ENCODE measurements around the gene EFHD2.
"Not testable (repeated sequence)": the region's sequence is repeated elsewhere in the genome, so short reads cannot be mapped to it uniquely, and the experiment has no call there.

EFHD2 gene

DNA sequence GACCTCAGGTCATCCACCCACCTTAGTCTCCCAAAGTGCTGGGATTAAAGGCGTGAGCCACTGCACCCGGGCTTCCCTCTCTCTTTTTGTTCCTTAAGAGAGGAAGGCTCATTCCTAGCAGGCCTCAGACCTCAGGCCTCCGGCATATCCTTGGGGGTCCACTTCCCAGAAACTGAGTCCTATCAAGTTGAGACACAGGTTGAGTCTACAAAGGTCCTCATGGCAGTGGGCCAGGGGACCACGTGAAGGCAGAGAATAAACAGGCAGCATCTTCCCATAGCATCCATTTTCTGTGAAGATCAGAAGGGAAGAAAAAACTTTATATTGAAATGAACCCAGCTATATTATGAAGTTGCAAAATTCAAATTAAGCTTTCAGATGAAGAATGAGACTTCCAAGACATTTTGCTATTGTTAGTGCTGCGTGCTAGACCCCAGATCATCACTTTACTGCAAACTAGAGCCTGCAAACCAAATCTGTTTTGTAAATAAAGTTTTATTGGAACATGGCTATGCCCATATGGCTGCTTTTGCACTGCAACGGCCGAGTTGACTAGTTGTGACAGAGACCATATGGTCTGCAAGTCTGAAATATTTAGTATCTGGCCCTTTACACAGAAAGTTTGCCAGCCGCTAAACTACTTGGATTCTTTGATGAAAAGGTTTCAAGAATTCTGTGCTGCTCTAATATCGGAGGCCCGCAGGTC is 43.3 kb downstream of the EFHD2 start:
- TF ChIP-seq, protein P1, sequence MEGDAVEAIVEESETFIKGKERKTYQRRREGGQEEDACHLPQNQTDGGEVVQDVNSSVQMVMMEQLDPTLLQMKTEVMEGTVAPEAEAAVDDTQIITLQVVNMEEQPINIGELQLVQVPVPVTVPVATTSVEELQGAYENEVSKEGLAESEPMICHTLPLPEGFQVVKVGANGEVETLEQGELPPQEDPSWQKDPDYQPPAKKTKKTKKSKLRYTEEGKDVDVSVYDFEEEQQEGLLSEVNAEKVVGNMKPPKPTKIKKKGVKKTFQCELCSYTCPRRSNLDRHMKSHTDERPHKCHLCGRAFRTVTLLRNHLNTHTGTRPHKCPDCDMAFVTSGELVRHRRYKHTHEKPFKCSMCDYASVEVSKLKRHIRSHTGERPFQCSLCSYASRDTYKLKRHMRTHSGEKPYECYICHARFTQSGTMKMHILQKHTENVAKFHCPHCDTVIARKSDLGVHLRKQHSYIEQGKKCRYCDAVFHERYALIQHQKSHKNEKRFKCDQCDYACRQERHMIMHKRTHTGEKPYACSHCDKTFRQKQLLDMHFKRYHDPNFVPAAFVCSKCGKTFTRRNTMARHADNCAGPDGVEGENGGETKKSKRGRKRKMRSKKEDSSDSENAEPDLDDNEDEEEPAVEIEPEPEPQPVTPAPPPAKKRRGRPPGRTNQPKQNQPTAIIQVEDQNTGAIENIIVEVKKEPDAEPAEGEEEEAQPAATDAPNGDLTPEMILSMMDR (IDR thresholded peaks at IDR 0.05; ENCODE audit: control insufficient read depth, extremely low read depth, insufficient read depth), result no peak
- DNase-seq (ENCODE audit: low read depth), result no peak

DNA sequence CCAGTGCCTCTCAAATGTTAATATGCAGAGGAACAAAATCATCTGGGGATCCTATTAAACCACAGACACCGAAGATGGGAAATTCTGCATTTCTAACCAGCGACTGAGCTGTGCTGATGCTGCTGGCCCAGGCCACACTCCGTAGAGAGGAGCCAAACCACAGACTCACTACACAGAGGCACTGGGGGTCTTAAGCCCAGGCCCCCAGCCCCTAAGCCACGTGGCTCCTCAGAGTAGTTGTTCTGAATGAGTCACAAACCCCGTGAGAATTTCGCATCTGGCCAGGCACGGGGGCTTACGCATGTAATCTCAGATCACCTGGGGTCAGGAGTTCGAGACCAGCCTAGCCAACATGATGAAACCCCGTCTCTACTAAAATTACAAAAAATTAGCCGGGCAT is 44.0 kb downstream of the EFHD2 start:
- H3K4me3 ChIP-seq (ENCODE audit: low read depth, low read length), result no peak overlapping the region
- DNase-seq (ENCODE audit: low read depth), result no peak
- TF ChIP-seq, protein P1 (IDR thresholded peaks at IDR 0.05; ENCODE audit: control insufficient read depth, extremely low read depth, insufficient read depth), result no peak

More for the DNA sequence above, 43.3 kb downstream of the EFHD2 start:
- no peak overlapping the region for H3K4me3 ChIP-seq (ENCODE audit: low read depth, low read length)

DNA sequence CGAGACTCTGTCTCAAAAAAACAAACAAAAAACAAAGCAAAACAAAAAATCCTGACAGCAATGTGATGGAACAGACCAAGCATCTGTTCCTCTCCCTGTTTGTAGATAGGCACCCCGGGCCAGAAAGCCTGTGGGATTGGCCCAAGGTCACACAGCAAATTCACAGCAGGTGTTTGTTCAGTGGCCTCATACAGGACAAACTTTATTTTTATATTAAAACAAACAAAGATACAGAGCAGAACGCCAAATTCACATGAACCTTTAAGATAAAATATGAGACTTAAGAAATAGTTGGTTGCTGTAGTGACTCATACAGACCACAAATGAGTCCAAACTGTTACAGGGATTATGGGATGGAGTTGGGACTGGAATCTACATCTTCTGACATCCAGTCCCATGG is 44.6 kb downstream of the EFHD2 start:
- TF ChIP-seq, protein P1 (IDR thresholded peaks at IDR 0.05; ENCODE audit: control insufficient read depth, extremely low read depth, insufficient read depth), result no peak
- no peak for DNase-seq (ENCODE audit: low read depth)
- H3K4me3 ChIP-seq (ENCODE audit: low read depth, low read length), result no peak overlapping the region

DNA sequence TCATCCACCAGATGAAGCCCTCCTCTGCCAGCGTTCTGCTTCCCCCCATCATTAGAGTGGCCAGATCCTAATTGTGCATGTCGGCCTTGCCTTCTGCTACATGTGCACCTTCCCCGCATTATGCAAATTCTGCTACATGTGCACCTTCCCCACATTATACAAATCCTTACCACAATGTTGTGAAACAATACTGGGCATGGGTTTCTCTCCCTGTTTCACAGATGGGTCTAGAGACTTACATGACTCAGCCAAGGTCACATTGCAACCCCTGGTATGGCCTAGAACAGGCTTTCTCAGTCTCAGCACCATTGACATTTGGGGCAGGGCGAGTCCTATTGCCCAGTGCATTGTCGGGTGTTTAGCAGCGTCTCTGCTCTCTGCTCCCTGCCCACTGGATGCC is 45.8 kb downstream of the EFHD2 start:
- DNase-seq (ENCODE audit: low read depth), result no peak
- TF ChIP-seq, protein P1 (IDR thresholded peaks at IDR 0.05; ENCODE audit: control insufficient read depth, extremely low read depth, insufficient read depth), result no peak
- H3K4me3 ChIP-seq (ENCODE audit: low read depth, low read length), result no peak overlapping the region

DNA sequence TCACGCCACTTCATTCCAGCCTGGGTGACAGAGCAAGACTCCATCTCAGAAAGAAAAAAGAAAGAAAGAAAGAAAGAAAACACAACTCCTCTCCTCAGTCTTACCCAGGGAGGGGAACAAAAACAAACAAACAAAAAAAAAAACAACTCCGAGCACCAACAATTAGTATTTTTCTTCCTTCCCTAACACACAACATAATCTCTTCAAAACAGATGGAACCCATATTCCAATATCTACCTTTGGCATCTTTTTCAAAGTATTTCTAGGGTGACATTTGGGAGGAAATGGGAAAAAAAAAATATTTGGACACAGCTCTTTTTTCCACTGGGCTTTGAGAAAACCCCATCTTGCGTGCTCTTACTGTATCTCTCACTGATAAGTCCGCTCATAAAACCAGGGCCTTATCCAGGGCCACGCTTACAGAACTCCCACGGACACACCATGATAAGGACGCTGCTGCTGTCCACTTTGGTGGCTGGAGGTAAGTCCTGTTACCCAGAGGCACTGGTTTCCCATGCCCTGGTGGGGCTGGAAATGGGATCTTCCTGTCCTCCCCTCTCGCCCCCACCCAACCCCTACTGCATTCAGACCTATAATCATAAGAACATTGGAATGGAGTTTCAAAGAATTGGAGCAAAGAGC is 46.7 kb downstream of the EFHD2 start, which contains the start of gene CELA2A:
Gene CELA2A (plus strand): TSS at position 420 of the 642 bp plus-strand sequence. CDS start 22 bp downstream, at position 442.
- no peak for DNase-seq (ENCODE audit: low read depth)
- TF ChIP-seq, protein P1 (IDR thresholded peaks at IDR 0.05; ENCODE audit: control insufficient read depth, extremely low read depth, insufficient read depth), result no peak
- no peak within 1 kb of the TSS for H3K4me3 ChIP-seq (ENCODE audit: low read depth, low read length)

DNA sequence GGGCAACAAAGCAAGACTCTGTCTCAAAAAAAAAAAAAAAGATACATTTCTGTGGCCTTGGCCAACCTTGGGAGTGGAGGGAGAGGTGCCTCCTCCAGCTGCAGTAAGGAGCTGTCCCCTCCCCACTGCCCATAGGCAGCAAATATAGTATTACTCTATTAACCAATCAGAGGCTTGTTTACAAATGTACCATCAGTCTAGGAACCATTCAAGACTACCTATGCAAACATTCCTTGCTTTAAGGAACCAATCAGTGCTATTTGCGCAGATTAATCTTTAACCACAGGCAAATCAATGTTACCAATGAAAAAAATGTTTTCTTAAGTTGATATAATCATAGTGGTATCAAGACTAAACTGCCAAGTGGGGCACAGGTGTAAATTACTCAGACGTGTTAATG is 47.9 kb downstream of the EFHD2 start:
- no peak for DNase-seq (ENCODE audit: low read depth)
- no peak overlapping the region for H3K4me3 ChIP-seq (ENCODE audit: low read depth, low read length)
- TF ChIP-seq, protein P1 (IDR thresholded peaks at IDR 0.05; ENCODE audit: control insufficient read depth, extremely low read depth, insufficient read depth), result no peak

DNA sequence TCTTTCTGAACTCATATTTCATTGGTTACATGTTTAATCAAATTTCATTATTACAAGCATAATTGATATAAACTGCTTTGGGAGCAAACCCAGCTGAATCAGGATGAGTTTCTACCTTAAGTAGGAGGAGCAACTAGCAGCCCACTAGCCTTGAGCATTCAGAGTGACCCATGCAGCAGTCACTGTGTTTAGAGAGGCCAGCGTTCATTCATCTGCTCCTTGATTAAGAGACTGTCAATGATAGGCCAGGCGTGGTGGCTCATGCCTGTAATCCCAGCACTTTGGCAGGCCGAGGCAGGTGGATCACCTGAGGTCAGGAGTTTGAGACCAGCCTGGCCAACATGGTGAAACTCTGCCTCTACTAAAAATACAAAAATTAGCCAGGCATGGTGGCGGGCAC is 48.7 kb downstream of the EFHD2 start:
- H3K4me3 ChIP-seq (ENCODE audit: low read depth, low read length); DNase-seq (ENCODE audit: low read depth): not testable (repeated sequence)

Measured in LNCaP clone FGC (cell line).